Measurements from ENCODE around the gene PFKFB3.
"Not testable (repeated sequence)": the region's sequence is repeated elsewhere in the genome, so short reads cannot be mapped to it uniquely, and the experiment has no call there.

Gene PFKFB3

GRCh38 chr10:6185039-6185716 lies 17.6 kb upstream of the PFKFB3 start:
- H3K4me3 ChIP-seq (ENCODE audit: control insufficient read depth, low read depth, low read length) = no peak overlapping the region
- no peak for DNase-seq (ENCODE audit: low read depth)
- TF ChIP-seq CTCF (IDR thresholded peaks at IDR 0.05; ENCODE audit: control insufficient read depth, insufficient read depth, low read depth, low read length, missing control alignments) = no peak

- no peak overlapping the region for H3K4me3 ChIP-seq (ENCODE audit: control insufficient read depth, low read depth, low read length)
- DNase-seq (ENCODE audit: low read depth) = no peak
- TF ChIP-seq CTCF (IDR thresholded peaks at IDR 0.05; ENCODE audit: control insufficient read depth, insufficient read depth, low read depth, low read length, missing control alignments) = no peak
These were observed 15.9 kb upstream of the PFKFB3 start for GRCh38 chr10:6186894-6187256.

GRCh38 chr10:6187278-6187677 lies 15.5 kb upstream of the PFKFB3 start:
- TF ChIP-seq CTCF (IDR thresholded peaks at IDR 0.05; ENCODE audit: control insufficient read depth, insufficient read depth, low read depth, low read length, missing control alignments) = no peak
- DNase-seq (ENCODE audit: low read depth) = no peak
- H3K4me3 ChIP-seq (ENCODE audit: control insufficient read depth, low read depth, low read length) = no peak overlapping the region

- H3K4me3 ChIP-seq (ENCODE audit: control insufficient read depth, low read depth, low read length); DNase-seq (ENCODE audit: low read depth): not testable (repeated sequence)
These were observed 12.7 kb upstream of the PFKFB3 start for GRCh38 chr10:6190033-6190432.

- no peak overlapping the region for H3K4me3 ChIP-seq (ENCODE audit: control insufficient read depth, low read depth, low read length)
- DNase-seq (ENCODE audit: low read depth) = no peak
- TF ChIP-seq CTCF (IDR thresholded peaks at IDR 0.05; ENCODE audit: control insufficient read depth, insufficient read depth, low read depth, low read length, missing control alignments) = no peak
These were observed 11.6 kb upstream of the PFKFB3 start for GRCh38 chr10:6191147-6191546.

GRCh38 chr10:6191569-6191968 lies 11.2 kb upstream of the PFKFB3 start:
- no peak for DNase-seq (ENCODE audit: low read depth)
- no peak overlapping the region for H3K4me3 ChIP-seq (ENCODE audit: control insufficient read depth, low read depth, low read length)
- TF ChIP-seq CTCF (IDR thresholded peaks at IDR 0.05; ENCODE audit: control insufficient read depth, insufficient read depth, low read depth, low read length, missing control alignments) = no peak

GRCh38 chr10:6193342-6193741 lies 9.4 kb upstream of the PFKFB3 start:
- not testable (repeated sequence) for H3K4me3 ChIP-seq (ENCODE audit: control insufficient read depth, low read depth, low read length); DNase-seq (ENCODE audit: low read depth)

- no peak overlapping the region for H3K4me3 ChIP-seq (ENCODE audit: control insufficient read depth, low read depth, low read length)
- no peak for TF ChIP-seq CTCF (IDR thresholded peaks at IDR 0.05; ENCODE audit: control insufficient read depth, insufficient read depth, low read depth, low read length, missing control alignments)
- no peak for DNase-seq (ENCODE audit: low read depth)
These were observed 8.4 kb upstream of the PFKFB3 start for GRCh38 chr10:6194311-6194710.

All from AG09309 (cell line).